Superior temporal gyrus (tissue), 1 donor: Measurements from ENCODE around the gene HOXB7.

Experiments used
- DNase-seq: peaks from one replicate; pipeline ENCODE4 v3.0.0-alpha.2; 2016; ENCODE audit errors: extremely low spot score

The HOXB7 gene

GRCh38 chr17:48623583-48623982, 12.8 kb upstream of the HOXB7 start:
- DNase-seq: no peak

- DNase-seq: no peak
Measured at GRCh38 chr17:48622857-48623256, 12.0 kb upstream of the HOXB7 start.

- no peak for DNase-seq
Measured at GRCh38 chr17:48621410-48622392, 10.9 kb upstream of the HOXB7 start.

DNA sequence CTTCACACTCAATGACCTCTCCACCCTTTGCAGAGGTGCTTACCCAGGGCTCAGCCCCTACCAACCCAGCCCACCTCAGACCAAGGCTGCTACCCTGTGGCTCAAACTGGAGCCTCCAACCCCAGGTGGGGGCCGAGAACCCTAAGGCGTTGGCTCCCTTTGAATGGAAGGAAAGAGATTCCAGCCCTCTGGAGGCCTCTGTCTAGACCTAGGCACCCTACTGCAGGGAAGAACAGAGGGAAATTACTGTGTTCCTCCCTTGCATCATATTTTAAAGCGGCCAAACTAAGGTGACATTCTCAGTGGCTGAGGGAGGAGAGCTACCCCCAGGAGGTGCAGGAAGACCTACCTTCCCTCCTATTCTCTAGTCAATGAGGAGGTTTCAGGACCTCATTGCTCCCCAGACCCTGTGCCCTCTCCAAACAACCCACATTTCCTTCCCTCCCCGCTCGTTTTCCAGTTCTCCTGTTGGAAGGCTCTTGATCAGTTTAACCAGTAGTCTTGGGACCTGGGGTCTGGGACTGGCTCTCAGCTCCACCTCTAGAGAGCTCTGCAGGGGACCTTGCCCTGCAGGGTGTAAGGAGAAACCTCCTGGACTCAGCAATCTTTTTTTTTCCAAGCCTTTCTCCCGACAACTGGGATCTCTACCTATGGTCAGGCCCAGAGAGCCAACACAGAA, 9.8 kb upstream of the HOXB7 start:
- DNase-seq: no peak

- no peak for DNase-seq
Measured at GRCh38 chr17:48619826-48620449, 9.1 kb upstream of the HOXB7 start.

DNA sequence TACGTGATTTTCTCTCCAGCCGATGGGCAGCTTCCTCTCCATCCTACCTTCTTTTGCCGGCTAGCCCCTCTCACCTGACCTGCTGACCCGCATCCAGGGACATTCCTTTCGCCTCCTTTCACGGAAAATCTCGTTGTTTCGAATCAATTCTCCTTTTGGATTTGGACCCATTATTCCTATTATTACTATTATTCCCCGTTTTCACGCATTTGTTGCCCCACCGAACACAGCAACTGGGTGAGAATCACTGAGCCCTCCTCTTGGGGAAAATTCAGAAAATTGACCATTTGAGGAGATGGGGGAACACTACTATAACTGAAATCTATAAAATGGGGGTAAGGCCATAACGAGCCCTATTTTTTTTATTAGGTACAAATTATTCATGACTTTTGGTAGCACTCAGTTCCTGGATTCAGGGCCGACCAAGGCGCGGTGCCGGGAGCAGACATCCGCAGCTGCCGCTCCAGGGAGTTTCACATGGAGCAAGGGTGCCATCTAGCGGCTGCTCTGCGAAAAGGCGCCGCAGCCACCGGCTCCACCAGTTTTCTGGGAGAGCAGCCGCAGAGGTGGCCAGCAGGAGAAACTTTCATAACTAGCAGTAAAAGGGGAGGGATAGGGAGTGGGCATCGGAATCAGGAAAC, 7.6 kb upstream of the HOXB7 start:
- peak; percentile 92 for DNase-seq

GRCh38 chr17:48617471-48618255, 6.8 kb upstream of the HOXB7 start:
- DNase-seq: no peak

GRCh38 chr17:48616717-48617470, 6.1 kb upstream of the HOXB7 start:
- no peak for DNase-seq

GRCh38 chr17:48615963-48616716, 5.3 kb upstream of the HOXB7 start:
- DNase-seq: no peak

- no peak for DNase-seq
Measured at GRCh38 chr17:48615047-48615962, 4.5 kb upstream of the HOXB7 start, which contains the start of gene HOXB8. Gene HOXB8, minus strand, starts transcription at chr17:48615292. Its CDS starts 588 bp downstream, at chr17:48614704.

- DNase-seq: no peak
Measured at GRCh38 chr17:48613862-48614694, 3.3 kb upstream of the HOXB7 start.

DNA sequence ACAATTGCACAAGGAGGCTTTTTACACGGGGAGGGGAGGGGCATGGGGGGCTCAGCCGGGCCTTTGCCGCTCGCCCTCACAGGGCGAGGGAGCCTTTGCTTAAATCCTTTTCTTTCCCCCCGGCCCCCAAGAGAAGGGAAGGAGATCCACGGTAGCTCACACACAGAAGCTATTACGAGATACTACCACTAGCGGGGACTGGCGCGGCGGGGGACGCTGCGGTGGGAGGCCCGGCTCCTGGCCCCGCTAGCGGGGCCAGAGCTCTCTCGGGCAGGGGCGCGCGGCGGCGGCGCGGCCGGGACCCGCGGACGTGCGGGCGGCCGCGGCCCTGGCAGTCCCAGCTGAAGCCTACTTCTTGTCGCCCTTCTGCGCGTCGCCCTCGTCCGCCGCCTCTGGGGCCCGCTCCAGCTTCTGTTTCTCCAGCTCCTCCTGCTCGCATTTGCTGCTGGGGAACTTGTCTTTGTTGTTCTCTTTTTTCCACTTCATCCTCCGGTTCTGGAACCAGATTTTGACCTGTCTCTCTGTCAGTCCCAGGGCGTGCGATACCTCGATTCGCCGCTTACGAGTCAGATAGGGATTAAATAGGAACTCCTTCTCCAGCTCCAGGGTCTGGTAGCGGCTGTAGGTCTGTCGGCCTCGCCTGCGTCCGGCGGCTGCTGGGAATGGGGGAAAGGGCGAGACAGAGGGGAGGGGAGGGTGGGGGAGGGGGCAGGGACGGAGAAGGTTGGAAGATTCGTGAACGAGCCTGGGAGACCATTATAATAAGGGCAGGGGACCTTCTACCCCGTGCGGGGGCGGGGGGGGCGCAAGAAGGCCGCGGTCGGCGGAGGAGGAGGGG, 2.3 kb upstream of the HOXB7 start:
- DNase-seq: no peak

GRCh38 chr17:48612456-48612853, 1.6 kb upstream of the HOXB7 start:
- DNase-seq: no peak

DNA sequence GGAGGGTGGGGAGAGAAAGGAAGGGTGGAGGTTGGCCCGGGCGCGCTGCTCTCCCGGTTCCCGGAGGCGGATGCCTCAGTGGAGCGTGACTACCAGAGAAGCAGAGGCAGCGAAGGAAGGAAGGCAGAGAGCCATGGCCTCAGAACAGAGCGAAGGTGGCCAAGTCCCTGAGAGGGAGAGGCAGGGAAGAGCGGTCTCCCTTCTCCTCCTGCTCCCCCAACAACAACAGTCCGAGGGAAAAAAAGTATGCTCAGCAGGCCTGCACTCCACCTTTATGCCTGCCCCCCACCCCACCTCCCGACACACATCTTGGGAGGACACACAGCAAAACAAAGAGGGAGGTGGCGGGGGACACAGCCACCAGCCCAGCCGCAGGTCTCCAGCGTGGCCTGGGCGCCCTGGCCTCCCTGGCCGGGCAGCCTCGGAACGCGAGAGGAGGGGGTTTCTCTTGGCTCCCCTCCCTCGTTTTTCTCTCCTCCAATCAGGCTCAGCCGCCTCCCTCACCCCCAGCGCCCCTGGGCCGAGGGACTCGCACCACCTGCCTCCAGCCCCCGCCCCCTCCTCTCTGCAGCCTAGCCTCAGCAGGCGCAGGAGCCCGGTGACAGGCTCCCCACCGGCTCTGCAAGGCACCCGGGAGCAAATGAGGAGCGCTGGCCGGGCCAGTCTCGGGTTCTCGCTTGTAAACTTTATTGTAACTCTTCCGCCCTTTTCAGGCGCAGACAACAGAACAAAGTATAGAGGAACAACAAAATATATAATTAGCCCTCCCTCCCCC, 1.1 kb upstream of the HOXB7 start:
- no peak for DNase-seq

DNA sequence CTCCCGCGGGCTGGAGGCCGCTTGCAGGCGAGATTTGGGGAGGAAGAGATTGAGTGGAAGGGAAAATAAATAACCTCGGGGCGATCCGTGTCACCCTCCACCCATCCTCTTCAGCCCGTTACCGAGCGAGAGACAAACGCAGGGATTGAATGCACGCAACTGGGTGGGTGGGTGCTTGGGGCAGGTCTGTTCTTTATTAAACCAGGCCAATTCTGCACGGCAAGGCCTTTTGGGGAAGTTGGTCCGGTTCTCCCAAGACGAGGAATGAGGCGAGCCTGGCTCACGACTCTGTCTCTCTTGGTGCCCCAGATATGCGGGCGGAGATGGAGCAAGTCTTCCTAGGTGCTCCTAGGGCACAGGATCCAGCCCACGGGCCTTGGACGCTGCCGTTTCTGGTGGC, 396 bp upstream of the HOXB7 start:
- no peak for DNase-seq

DNA sequence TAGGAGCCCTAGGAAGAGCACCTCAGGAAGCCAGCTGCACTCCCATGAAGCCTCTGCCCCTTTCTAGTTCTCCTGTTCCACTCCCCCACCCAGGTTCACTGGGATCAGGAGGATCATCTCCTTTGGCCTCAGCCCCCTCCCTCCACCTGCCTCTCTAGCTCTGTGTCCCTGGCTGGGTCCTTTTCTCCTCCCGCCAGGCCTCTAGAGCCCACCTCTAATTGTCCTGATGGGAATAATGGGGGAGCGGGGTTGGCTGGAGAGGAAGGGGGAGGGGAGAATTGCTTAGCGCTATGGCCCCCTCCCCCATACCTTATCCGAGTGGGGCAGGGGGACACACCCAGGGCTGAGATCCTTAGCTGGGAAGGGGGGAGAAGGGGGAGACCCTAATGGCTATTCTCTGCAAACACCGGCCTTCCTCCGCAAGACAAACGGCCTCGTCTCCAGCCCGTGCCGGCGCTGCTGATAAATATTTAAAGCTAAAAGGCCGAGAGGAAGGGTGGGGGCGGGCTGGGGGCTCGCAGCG, 997 bp downstream of the HOXB7 start:
- no peak for DNase-seq
